Endothelial cell of umbilical vein (primary cell): ENCODE data around the gene OSER1. TPM values are rescaled to one million over a fixed set of nuclear protein-coding genes. Genes with fewer than 3 reads are reported as not detected.

Experiments
- BruUV-seq: library from RNA; stranded (reverse); fragments of 400-500 nt; replicated peaks from 2 replicates; lab custom pipeline; 2021; lab: Mats Ljungman, UMichigan
- CTCF ChIA-PET: fragments of 300-600, 350-600 bp; sonication (Branson Sonifier 250); formaldehyde crosslinking; loops from one replicate; lab custom pipeline; 2021; ENCODE audit warnings: antibody characterized with exemption, inconsistent platforms; lab: Charles Lee
- POLR2A ChIA-PET: fragments of 300-600, 350-600 bp; sonication (Branson Sonifier 250); formaldehyde crosslinking; loops from one replicate; lab custom pipeline; 2021; ENCODE audit warnings: antibody characterized with exemption, inconsistent platforms; lab: Charles Lee
- DNase-seq: peaks from one replicate; pipeline ENCODE4 v3.0.0-alpha.2; 2011; ENCODE audit warnings: low read depth, low spot score
- FAIRE-seq: peaks from 2 replicates; lab custom pipeline; 2011; peaks lifted over from hg19 to GRCh38; lab: Jason Lieb, UNC
- H2AFZ ChIP-seq: 2 replicates; pipeline ENCODE4 v1.6.0; 2012; ENCODE audit warnings: low read depth, low read length, control low read depth, inconsistent platforms
- H3K27ac ChIP-seq: 2 replicates; pipeline ENCODE4 v1.5.1; 2011; ENCODE audit warnings: low read depth, mild to moderate bottlenecking, control low read depth, low read length, moderate library complexity; ENCODE audit not compliant: insufficient read depth
- H3K27me3 ChIP-seq, 2 experiments: 2 replicates each; pipeline versions ENCODE4 v1.6.0 to v1.6.1; 2011; ENCODE audit warnings: low read length in 2 of 2, mixed read lengths in 1 of 2; ENCODE audit not compliant: control insufficient read depth in 2 of 2, insufficient read depth in 2 of 2
- H3K36me3 ChIP-seq, 2 experiments: 2 replicates in 1 of 2; 3 replicates in 1 of 2; pipeline ENCODE4 v1.5.1; 2011; ENCODE audit warnings: low read length in 2 of 2, mild to moderate bottlenecking in 1 of 2, moderate library complexity in 1 of 2; ENCODE audit not compliant: control insufficient read depth in 2 of 2, insufficient read depth in 2 of 2; ENCODE audit errors: extremely low read depth in 1 of 2
- H3K4me1 ChIP-seq: 3 replicates; pipeline ENCODE4 v1.5.1; 2011; ENCODE audit warnings: mild to moderate bottlenecking, low read length; ENCODE audit not compliant: control insufficient read depth, insufficient read depth; ENCODE audit errors: extremely low read depth
- H3K4me2 ChIP-seq: 2 replicates; pipeline ENCODE4 v1.6.1; 2011; ENCODE audit warnings: low read length, control low read depth, mixed read lengths; ENCODE audit not compliant: insufficient read depth
- H3K4me3 ChIP-seq, 3 experiments: fragments of 200-600 bp in 1 of 3; sonication (generic), shearing (Covaris generic) in 1 of 3; replicated peaks in 1 of 3; 2 replicates each; pipeline ENCODE4 v1.5.1; 2011 to 2016; ENCODE audit warnings: control low read depth in 3 of 3, low read length in 3 of 3, mild to moderate bottlenecking in 2 of 3, inconsistent platforms in 1 of 3, low read depth in 1 of 3, moderate library complexity in 1 of 3; ENCODE audit not compliant: insufficient read depth in 1 of 3
- H3K79me2 ChIP-seq: 2 replicates; pipeline ENCODE4 v1.6.0; 2012; ENCODE audit warnings: low read length, inconsistent platforms; ENCODE audit not compliant: control insufficient read depth, insufficient read depth
- H3K9ac ChIP-seq: replicated peaks from 2 replicates; pipeline ENCODE3; 2011; ENCODE audit warnings: low read length, control low read depth; ENCODE audit not compliant: insufficient read depth; ENCODE audit errors: extremely low read depth
- H3K9me1 ChIP-seq: replicated peaks from 3 replicates; pipeline ENCODE4 v1.6.0; 2011; ENCODE audit warnings: mild to moderate bottlenecking, low read length; ENCODE audit not compliant: control insufficient read depth, insufficient read depth; ENCODE audit errors: extremely low read depth
- H3K9me3 ChIP-seq: replicated peaks from 2 replicates; pipeline ENCODE4 v1.5.1; 2012; ENCODE audit warnings: low read length, inconsistent platforms; ENCODE audit not compliant: control insufficient read depth, insufficient read depth
- H4K20me1 ChIP-seq: replicated peaks from 2 replicates; pipeline ENCODE3; 2011; ENCODE audit warnings: mild to moderate bottlenecking, low read length; ENCODE audit not compliant: control insufficient read depth, insufficient read depth; ENCODE audit errors: extremely low read depth
- EZH2 ChIP-seq: IDR thresholded peaks from 2 replicates; pipeline ENCODE4 v1.6.1; 2012; ENCODE audit warnings: borderline replicate concordance, low read depth, mild to moderate bottlenecking, moderate library complexity, low read length, inconsistent platforms; ENCODE audit not compliant: severe bottlenecking
- FOS ChIP-seq: IDR thresholded peaks from 2 replicates; pipeline ENCODE4 v1.6.1; 2011; ENCODE audit warnings: mild to moderate bottlenecking, low read length, moderate library complexity, borderline replicate concordance; ENCODE audit not compliant: insufficient read depth
- GATA2 ChIP-seq: IDR thresholded peaks from 2 replicates; pipeline ENCODE4 v1.7.0; 2011; ENCODE audit warnings: low read depth, mild to moderate bottlenecking, moderate library complexity, mixed read lengths, low read length; ENCODE audit not compliant: insufficient read length, insufficient read depth
- MYC ChIP-seq: IDR thresholded peaks from one replicate; pipeline ENCODE4 v1.6.1; 2011; ENCODE audit warnings: mild to moderate bottlenecking, low read depth, low read length
- POLR2AphosphoS5 ChIP-seq: IDR thresholded peaks from 2 replicates; pipeline ENCODE4 v1.6.1; 2012; ENCODE audit warnings: low read depth, mild to moderate bottlenecking, control low read depth, low read length, moderate library complexity; ENCODE audit not compliant: insufficient read depth
- dilution Hi-C: fragments of 300-500 bp; cut with MboI; formaldehyde crosslinking; loops from one replicate; pipeline ENCODE4 v1.15.0; 2019; ENCODE audit warnings: low sequenced_read_pairs; ENCODE audit not compliant: extremely low pct_ligation_motif_present
- intact Hi-C: fragments of 100-400 bp; cut with micrococcal nuclease; formaldehyde crosslinking; loops from one replicate; pipeline ENCODE4 v1.10.0; 2022
- polyA plus RNA-seq, 4 experiments: library from polyadenylated mRNA; depleted of rRNA in 3 of 4; stranded (reverse) in 3 of 4; unstranded in 1 of 4; fragments of >200 nt; gene quantifications; 2 replicates each; pipeline versions ENCODE4 v1.2.1 to v1.2.3, GENCODE V29; 2011 to 2012; ENCODE audit warnings: missing spikeins in 1 of 4
- total RNA-seq: library from RNA; stranded (reverse); gene quantifications from 2 replicates; pipeline ENCODE4 v1.2.3, GENCODE V29; 2021
- TF ChIP-seq, protein P1 (sequence below): IDR thresholded peaks from 2 replicates; pipeline ENCODE4 v1.6.1; 2011; ENCODE audit not compliant: insufficient read depth, insufficient read length

Gene OSER1
- total and polyA plus RNA-seq, 2 donors (not counting 3 experiments of a cell fraction or from before 2014, with no cell fraction given) = 30.8 to 36.0 TPM

DNA sequence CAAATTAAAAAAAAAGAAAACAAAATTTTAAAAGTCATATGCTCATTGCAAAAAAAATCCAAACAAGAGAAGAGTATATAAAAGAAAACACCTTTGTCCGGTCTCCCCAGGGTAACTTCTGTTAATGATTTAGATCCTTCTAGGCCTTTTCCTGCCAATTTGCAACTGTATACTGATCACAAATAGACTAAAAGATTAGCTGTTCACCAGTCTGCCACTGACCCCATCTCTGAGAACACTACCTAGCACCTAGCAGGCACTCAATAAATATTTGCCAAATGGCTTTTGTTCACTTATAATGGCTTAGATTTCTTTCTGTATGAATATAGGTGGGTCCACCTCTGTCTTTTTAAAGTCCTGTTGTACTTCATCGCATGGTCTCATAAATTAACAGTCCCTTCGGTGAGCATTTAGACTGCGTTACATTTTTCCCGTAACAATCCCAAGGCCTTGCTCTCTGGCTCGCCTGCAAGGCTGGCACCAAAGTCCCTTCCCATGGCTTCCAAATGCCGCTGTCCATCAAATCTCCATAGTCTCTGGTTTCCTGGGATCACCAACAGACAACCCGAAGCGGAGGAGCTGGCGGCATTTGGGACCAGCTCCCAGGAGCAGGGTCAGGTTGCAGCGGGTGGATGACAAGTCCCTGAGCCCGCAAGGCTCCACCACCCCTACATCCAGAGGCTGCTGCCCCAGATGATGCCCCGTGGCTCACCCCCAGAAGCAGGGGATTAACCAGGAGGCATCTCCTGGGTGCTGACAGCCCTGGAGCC, 35.4 kb downstream of the OSER1 start:
- BruUV-seq = no TSS peak
- H3K9ac ChIP-seq = no peak overlapping the region
- intact Hi-C loops = no loop called here

DNA sequence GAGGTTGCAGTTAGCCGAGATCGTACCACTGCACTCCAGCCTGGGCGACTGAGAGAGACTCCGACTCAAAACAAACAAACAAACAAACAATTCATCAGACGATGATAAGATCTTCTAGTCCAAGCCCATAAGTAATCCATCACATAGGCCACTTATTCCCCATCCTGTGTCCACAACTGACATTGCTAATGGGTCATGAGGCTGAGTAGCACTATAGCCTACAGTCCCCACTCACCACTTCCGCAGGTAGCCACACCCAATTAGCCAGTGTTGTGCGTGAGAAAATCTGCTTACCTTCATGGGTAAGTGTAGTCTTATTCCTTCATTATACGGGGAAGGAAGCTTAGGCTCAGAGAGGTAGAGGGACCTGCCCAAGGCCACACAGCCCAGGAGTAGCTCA, 36.7 kb downstream of the OSER1 start:
- Histone ChIP-seq H3K4me1 (no peaks in the 10 kb centered on the region), H3K4me2 (no peak overlapping the region), H3K9me1 (no peaks in the 10 kb centered on the region), H3K36me3 (no peaks in the 10 kb centered on the region), H3K27ac (no peak overlapping the region), H3K79me2 (no peaks in the 10 kb centered on the region), H3K9ac (no peak overlapping the region), H2AFZ (no peak overlapping the region), H3K4me3 (no peak overlapping the region), H3K9me3 (no peaks in the 10 kb centered on the region), H3K27me3 (peaks cover 11 to 27% of the 10 kb centered on the region in 2 experiments), H4K20me1 (no peaks in the 10 kb centered on the region)
- no peak for FAIRE-seq
- dilution Hi-C loops (no loop called here), intact Hi-C loops (no loop called here)
- ChIA-PET CTCF (no interaction called here), POLR2A (no interaction called here)
- TF ChIP-seq POLR2AphosphoS5 = no peak
- TF ChIP-seq EZH2 = no peak
- TF ChIP-seq, protein P1, sequence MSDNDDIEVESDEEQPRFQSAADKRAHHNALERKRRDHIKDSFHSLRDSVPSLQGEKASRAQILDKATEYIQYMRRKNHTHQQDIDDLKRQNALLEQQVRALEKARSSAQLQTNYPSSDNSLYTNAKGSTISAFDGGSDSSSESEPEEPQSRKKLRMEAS = no peak
- no peak for TF ChIP-seq FOS
- no peak for TF ChIP-seq MYC
- no TSS peak for BruUV-seq
- DNase-seq = no peak

More for the DNA sequence above, 35.4 kb downstream of the OSER1 start:
- dilution Hi-C loops = no loop called here
- H3K27ac ChIP-seq = no peak overlapping the region
- no peaks in the 10 kb centered on the region for H3K9me1 ChIP-seq
- no peak for FAIRE-seq
- CTCF ChIA-PET = no interaction called here
- POLR2A ChIA-PET = no interaction called here
- no peak for DNase-seq
- no peak overlapping the region for H2AFZ ChIP-seq
- no peaks in the 10 kb centered on the region for H3K4me1 ChIP-seq
- H3K36me3 ChIP-seq = no peaks in the 10 kb centered on the region
- H3K4me3 ChIP-seq = no peak overlapping the region
- peaks cover 11 to 29% of the 10 kb centered on the region in 2 experiments for H3K27me3 ChIP-seq
- H3K9me3 ChIP-seq = no peaks in the 10 kb centered on the region
- H3K4me2 ChIP-seq = no peak overlapping the region
- H4K20me1 ChIP-seq = no peaks in the 10 kb centered on the region
- no peak for TF ChIP-seq GATA2
- H3K79me2 ChIP-seq = no peaks in the 10 kb centered on the region
